Fibroblast of peridontal ligament (primary cell): ENCODE results near the gene KY.
"Not testable (repeated sequence)": the region's sequence is repeated elsewhere in the genome, so short reads cannot be mapped to it uniquely, and the experiment has no call there.

Experiments used
- DNase-seq: peaks from one replicate; pipeline ENCODE4 v3.0.0-alpha.2; 2010; ENCODE audit errors: extremely low read depth

The KY gene

DNA sequence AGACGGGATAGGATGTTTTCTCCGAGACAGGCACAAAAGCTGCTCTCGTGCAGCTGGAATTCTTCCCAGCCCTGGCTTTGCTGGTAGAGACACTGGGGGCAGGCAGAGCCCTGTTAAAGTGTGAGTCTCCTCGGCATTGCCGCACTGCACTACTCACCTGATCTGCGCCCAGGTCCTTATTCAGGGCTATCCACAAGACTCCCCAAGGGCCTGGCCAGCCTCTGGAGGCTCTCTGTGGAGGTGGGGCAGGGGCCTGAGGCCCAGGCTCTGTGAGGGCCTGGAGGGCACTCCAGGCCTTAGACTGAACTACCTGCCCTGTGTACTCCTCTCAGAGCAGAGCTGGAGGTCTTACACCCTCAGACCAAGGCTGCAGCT is 48.4 kb downstream of the KY start:
- DNase-seq: no peak

DNA sequence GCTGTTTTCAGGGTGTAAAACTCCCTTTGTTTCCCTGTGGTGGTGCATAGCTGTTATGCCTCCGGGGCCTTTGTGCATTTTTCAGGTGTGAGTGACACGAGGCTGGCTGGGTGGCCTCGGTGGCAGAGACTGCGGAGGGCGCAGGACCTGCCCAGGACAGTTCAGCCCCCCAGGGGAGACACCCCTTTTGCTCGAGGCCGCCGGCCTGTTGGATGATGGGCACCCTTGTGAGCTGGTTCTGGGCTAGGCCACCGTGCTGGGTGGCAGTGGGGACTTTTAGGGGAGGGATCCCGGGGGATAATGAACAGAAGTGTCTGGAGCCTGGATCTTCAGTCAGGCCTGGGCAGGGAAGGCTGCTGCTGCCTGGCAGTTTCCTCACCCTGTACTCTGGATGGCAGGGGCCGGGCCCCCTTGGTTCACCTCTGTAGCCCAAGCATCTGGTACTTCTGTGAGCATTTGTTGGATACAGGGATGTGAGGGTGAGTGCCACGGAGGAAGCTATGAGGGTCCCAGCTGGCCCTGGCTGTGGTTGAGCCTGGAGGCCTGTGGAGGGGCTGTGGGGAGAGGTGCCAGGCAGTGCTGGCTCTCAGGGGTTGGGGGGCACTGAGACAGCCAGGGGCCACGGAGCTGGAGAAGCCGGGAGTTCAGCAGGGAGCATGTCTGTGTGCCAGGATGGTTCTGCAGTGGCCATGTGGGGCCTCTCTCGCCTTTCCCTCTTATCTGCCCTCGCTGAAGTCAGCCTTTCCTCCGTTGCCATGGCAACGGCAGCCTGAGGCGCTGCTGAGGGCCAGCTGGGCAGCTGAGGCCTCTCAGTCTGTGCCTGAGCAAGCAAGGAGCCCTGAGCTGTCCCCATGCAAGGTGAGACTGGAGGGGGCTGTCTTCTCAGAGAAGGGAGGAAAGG is 49.0 kb downstream of the KY start:
- peak; percentile 18 for DNase-seq

DNA sequence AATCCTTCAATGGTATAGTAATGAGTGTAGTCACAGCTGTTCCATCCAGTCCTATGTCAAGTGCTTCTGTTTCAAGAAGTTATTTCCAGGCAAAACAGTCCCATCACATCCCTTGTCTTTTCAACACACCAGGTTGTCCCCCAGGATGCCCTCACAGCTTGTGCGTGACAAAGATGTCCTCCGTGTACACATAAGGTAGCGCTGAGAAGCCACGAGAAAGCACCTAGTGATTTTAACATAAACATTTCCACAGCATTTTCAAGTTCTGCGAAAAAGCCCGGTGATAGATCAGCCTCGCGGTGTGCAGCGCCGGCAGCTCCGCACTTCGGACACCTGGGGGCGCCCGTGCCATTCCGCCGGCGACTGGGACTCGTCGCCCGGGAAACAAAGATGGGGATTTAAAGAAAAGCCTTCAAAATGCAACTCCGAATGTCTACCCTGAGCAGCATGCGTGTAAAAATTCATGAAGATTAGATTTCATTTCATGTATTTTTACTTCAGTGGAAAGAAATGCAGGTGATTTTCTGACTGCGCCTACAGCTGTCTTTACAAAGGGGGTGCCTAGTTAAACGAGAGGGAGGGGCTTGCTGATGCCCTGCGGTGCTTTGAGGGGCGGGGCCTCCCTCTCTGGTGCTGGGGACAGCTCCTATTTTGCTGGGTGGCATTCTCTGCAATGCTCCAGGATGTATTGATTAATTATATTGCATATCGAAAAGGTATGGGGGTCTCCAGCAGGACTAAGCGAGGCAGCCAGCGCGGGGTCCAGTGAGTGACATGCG is 49.9 kb downstream of the KY start:
- peak; percentile 69 for DNase-seq

DNA sequence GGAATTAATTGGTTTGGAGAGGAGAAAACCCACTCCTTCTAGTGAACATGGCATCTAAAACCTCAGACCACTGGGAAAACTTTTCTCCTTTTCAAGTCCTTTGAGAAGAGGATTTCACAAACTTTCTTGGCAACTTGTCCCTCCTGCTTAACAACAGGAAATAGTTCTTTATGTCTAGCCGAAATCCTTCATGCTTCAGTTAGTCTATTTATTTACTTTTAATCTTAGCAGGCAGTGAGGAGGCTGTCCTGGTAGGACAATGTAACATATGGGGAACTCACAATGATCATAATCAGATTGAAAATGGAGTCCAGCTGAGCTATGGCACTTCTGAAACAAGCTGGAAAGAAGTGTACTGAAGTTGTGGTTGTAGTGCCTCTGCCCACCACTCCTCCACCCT is 50.6 kb downstream of the KY start:
- peak; percentile 87 for DNase-seq

DNA sequence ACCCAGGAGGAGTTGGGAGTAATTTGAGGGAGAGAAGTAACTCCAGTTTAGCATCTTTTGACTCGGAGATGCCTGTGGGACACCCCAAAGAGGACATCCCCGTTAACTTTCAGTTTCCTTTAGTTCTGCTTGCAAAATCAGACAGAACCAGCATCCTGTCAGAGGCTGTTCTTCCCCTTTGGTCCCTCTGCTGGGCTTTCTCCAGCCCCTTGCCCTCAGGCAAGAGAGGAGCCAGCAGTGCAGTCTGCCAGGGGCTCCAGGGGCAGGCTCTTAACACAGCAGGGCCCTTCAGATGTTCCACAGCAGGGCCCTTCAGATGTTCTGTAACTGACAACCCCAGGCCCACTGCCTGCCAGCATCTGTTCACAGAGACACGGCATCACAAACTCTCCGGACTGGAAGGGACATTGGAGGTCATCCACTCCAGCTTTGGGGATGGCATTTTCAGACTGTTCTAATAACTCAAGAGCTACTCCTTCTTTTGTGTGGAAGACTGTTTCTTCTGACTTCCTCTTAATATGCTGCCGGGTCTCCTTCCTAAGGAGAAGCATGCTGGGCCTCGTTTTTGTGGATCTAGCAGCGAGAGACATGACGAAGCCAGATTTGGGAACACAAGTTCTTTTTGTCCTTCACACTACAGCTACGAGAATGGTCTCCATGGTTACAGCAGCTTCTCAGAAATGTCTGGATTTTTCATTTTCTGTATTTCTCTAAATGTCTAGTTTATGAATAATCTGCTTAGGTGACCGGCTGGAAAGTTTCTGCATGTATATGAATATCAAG is 51.9 kb downstream of the KY start:
- DNase-seq: no peak

DNA sequence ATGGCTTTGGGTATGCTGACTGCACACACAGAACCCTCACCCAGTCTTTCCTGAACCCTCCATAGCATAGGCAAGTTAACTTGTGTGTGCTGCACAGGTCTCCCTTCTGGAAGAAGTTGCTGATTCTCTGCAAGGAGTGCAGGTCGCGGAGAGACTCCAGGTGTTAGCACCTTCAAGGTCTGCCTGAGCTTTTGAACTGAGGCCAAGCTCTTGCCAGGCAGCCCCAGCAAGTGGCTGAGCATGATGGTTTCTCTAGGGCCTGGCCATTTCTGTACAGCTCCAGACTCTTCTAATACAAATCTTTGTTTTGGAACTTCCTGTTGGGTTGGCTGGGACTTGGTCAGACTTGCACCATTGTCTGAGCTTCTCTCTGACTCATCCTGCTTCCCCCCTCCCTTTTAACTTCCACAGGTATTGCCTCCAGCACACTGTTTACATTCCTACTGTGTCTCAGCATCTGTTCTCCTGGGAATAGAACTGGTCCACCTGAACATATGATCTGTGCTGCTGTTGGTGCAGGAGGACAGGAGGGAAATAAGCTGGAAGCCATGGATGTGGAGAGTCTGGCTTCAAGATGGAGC is 53.3 kb downstream of the KY start:
- no peak for DNase-seq

DNA sequence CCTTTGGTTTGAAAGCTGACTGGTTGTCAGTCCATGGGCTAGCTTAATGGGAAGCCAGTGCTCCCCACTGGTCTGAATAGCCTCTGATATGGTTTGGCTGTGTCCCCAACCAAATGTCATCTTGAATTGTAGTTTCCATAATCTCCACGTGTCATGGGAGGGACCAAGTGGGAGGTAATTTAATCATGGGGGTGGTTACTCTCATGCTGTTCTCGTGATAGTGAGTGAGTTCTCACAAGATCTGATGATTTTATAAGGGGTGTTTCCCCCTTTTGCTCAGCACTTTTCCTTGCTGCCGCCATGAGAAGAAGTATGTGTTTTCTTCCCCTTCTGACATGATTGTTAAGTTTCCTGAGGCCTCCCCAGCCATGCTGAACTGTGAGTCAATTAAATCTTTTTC is 55.8 kb downstream of the KY start:
- not testable (repeated sequence) for DNase-seq

DNA sequence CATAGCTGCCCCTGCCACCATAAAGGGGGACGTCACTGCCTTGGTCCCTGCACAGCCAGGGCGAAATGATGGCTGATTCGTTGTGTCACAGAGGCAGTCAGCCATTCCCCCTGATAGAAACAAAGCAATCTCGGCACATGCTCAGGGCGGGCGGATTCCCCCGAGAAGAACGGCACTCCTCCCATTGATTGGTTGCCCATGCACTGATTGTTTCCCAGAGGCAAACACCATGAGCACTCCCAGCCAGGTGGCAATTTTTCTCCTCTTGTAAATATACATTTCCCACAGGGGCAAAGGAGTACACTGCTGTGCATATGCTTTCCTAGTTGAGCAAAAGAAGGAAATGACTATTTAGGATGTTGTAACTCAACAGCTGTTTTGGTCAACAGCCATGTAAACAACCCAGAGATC is 56.5 kb downstream of the KY start:
- no peak for DNase-seq

DNA sequence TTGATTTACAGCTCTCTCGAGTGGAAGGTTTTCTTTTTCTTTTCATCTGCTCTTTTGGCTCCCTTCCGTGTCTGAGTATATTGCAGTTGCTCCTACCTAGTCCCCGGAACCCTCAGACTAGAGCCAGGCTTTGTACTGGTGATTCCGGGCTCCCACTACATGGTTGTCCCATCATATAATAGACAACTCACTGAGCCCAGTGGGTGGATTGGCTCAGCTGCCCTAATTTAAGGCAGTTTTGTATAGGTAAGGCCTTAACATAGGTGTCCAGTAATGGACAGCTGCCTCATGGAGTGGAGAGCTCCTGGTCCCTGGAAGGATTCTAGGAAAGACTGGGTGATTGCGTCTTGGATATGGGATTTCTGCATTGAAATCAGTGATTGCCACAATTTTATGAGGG is 58.0 kb downstream of the KY start:
- no peak for DNase-seq

DNA sequence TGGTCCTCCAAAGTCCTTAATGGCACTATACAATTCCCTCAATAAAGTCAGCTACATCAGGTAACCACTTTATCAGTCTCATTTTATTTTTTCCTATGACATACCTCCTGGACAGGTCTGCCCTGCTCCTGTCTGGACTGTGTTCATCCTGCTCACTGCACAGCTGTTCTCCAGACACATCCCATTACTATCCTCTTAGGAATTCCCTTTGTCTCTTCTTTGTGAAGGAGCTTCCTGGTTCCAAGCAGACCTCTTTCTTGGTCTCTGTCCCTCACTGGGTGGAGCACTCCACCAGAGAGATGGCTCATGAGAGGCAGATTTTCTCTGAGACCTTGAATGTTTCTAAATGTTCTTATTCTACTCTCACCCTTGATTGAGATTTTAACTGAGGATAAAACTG is 60.1 kb downstream of the KY start:
- DNase-seq: no peak

DNA sequence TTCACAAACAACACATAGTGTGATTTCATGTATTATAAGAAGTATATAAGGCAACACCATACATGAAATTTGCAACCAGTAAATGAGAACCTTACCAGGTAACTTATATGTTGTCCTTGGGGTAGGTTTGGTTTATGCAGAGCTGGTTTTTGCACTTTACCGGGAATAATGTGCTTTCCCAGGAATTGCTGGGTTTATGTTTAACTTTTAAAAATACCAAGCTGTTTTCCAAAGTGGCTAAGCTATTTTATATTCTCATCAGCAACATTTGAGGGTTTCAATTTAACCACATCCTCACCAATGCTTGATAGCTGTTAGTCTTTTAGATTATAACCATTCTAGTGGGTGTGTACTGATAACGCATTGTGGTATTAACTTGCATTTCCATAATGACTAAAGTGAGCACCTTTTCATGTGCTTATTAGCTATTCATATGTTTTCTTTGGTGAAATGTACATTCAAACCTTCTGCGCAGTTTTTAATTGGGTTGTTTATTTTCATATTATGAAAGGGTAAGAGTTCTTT is 71.6 kb downstream of the KY start:
- no peak for DNase-seq

DNA sequence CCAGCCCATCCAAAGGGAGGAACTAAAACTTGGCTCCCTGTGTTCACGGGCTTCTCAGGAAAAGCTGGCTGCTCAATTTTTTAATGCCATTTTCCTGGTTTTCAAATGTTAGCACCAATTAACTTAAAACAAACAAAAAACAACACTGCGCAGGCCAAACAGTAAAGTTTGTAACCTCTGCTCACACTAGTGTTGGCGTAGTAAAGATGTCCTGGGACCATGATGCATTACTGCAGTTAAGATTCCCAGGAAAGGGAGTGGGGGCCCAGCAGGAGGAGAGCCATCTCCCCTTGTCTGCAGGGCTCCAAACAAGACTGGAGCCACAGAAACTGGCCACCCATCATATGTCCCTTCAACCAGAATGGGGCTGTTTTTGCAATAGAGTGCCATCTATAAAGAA is 74.0 kb downstream of the KY start:
- DNase-seq: no peak

DNA sequence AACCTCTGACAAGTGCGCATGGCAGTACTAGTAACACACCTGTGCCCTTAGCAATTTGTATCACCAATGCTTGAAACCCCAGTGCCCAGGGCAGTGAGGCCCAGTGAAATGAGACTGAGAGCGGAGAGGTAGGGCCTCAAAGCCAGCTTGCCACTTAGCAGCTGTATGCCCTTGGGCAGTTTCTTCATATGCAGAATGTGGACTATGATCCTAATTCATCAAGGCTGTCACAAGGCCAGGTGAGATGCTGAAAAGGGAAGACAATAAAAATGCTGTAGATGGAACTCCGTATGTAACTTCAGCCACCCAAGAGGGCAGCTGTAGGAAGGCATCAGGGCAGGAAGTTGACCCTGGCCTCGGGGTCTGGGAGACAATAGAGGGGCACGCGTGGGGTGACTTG is 74.4 kb downstream of the KY start:
- DNase-seq: no peak

DNA sequence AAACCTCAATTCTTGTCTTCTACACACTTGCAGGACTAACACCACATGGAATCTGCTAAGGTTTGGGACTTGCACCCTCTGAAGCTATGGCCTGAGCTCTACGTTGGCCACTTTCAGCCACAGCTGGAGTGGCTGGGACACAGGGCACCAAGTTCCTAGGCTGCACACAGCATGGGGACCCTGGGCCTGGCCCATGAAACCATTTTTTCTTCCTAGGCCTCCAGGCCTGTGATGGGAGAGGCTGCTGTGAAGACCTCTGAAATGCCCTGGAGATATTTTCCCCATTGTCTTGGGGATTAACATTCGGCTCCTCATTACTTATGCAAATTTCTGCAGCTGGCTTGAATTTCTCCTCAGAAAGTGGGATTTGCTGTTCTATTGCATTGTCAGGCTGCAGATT is 80.9 kb downstream of the KY start:
- not testable (repeated sequence) for DNase-seq

DNA sequence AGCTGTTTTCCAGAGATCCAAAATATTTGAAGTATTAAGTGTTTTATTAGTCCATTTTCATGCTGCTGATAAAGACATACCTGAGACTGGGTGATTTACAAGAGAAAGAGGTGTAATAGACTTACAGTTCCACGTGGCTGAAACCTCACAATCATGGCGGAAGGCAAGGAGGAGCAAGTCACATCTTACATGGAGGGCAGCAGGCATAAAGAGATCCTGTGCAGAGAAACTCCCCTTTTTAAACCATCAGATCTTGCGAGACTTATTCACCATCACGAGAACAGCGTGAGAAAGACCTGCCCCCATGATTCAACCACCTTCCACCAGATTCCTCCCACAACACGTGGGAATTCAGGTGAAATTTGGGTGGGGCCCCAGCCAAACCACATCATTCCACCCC is 82.0 kb downstream of the KY start:
- DNase-seq: no peak

DNA sequence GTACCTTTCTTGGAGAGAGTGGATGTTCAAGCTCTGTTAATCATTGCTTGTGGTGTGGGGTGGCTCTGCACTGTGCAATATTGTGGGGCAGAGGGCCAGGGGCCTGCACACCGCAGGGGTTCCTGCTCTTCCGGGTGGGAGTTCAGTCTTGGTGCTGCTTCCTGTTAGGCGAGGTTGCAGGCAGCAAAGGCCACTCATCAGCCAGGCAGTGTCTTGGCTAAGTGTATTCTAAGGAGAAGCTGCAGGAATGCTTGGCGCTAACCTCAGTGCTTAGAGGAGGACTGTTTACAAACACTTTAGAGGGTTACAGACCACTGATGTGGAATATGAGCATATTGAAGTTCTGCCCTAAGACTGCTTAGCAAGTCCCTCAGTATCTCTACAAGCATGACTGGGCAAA is 83.2 kb downstream of the KY start:
- DNase-seq: peak; percentile 8

DNA sequence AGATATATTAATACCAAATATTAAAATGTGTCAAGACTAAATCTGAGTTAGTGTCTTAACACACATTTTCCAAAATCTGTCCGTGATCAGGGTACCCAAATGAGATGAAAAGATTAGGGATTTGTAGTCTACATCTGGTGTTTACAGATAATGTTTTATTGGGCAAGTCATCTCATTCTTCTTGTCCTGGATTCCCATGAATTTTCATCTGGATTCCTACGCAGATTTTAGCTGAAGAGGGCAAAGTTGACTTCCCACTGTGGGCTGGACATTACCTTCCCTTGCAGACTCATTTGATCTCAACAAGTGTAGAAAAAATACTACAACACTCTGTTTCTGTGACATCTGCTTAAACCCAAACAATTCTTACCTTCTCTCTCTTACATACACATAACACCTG is 85.8 kb downstream of the KY start:
- no peak for DNase-seq

DNA sequence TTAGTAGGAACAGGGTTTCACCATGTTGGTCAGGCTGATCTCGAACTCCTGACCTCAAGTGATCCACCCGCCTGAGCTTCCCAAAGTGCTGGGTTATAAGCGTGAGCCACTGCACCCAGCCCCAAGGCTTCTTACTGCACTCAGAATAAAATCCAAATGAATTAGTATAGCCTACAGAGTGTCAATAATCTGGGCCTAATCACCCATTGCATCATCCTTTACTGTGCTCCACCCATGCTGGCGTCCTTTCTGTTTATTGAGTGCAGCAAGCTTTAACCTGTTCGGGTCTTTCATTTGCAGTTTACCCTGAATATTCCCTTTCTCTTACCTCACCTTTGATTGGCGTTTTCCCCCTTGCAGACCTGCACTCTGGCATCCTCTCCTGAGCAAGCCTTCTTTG is 87.2 kb downstream of the KY start:
- no peak for DNase-seq

DNA sequence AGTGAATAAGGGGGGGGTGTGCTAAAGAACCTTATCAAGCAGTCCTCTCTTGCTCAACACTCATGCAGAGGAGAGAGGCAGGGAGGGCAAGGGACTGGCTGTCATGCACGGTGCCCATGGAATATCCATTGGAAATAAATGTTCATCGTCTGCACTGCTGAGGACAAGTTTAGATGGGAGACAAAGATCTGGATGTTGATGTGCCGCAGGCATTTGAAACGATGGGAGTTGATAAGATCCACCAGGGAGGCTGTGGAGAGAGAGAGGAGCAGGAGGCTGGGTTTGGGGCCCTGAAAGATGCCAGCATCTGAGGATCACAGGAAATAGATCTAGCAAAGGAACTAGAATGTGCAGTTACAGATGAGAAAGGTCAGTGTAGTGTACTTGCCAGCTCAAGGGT is 88.8 kb downstream of the KY start:
- no peak for DNase-seq

DNA sequence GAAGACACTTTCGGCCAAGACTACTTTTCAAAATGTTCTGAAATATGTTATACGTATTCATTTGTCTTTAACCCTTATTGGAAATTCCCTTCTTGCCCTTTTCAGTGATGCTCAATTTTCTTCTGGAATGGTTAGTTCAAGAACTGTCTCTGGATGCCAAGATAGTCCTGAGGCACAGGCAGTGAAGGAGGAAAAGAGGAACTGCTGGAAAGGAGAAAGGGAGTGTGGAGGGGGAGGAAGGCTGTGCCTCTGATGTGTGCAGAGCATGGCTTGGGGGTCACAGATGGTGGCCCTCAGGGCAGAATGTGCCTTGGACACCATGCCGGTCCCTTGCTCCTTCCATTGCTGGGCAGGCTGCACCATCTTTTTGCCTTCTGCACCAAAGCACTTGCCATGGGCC is 91.2 kb downstream of the KY start:
- DNase-seq: no peak
